Measurements from ENCODE around the gene HOXC9. TPM values are rescaled to one million over a fixed set of nuclear protein-coding genes. Genes with fewer than 3 reads are reported as not detected.

The HOXC9 gene
- total RNA-seq, 1 experiment from 2014 or later, result not detected

DNA sequence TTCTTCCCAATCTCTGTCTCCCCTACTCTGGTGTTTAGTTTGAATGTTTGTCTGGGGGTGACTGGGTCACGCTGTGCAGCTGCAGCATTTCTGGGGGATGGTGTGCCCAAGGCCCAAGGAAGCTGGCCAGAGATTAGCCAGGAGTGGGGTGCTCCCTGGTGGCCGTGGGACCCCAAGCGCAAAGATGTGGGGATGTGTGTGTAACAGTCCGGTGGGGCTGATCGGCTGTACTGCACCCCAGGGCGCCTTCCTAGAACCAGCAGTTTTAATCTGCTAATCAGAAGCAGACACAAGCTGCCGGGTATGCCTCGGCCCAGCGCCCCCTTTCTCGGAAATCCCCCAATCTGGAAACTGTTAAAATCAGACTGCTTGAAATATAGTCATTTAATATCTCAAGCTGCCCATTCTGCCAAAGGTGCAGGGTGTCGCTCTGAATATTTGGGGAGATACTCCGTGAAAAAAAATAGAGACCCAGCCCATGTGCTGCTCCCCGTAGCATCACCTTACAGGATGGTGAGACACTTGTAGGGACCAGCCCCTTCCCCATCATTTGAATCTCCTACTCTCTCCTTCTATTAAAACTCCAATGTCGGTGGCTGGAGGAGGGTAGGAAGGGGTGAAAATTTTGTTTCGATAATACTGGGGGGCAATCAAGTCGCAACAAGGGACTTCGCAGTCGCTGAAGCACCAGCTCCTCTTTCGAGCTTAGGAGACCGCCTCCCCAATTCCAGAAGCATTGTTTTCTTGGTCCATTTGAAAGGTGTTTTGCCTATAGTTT lies 4.3 kb downstream of the HOXC9 start:
- H3K79me2 ChIP-seq (ENCODE audit: insufficient read depth, low read length), result no peaks in the 10 kb centered on the region
- H4K8ac ChIP-seq (replicated peaks; ENCODE audit: insufficient read length, low read depth, low read length), result no peak overlapping the region
- H2AK5ac ChIP-seq (ENCODE audit: insufficient read length, low read length), result no peak overlapping the region
- no peak for DNase-seq
- H3K56ac ChIP-seq (ENCODE audit: insufficient read length, low read depth, low read length), result no peak overlapping the region
- H3K9ac ChIP-seq (ENCODE audit: extremely low read depth, insufficient read length, low read length), result no peak overlapping the region
- no peak overlapping the region for H3K18ac ChIP-seq (ENCODE audit: insufficient read length, low read depth, low read length)
- H3K27ac ChIP-seq (ENCODE audit: insufficient read length, low read depth, low read length), result no peak overlapping the region
- no peak overlapping the region for H4K91ac ChIP-seq (ENCODE audit: insufficient read length, low read depth, low read length)
- H3K14ac ChIP-seq (ENCODE audit: insufficient read depth, low read length), result no peak overlapping the region
- H3K36me3 Mint-ChIP-seq (ENCODE audit: insufficient read depth in 1 of 3, low read depth in 3 of 3), result no peaks in the 10 kb centered on the region
- H3K4me1 Mint-ChIP-seq, result peaks cover 5 to 14% of the 10 kb centered on the region in 2 experiments
- no peak overlapping the region for H3K4me2 ChIP-seq (ENCODE audit: insufficient read depth, insufficient read length, low read length)
- H3K4me3 Mint-ChIP-seq, result no peak overlapping the region
- H3K4ac ChIP-seq (ENCODE audit: low read depth, low read length), result no peak overlapping the region
- H3K23me2 ChIP-seq (ENCODE audit: insufficient read length, low read depth, low read length, poor library complexity, severe bottlenecking), result no peaks in the 10 kb centered on the region
- H2BK20ac ChIP-seq (ENCODE audit: low read depth, low read length, poor library complexity, severe bottlenecking), result no peak overlapping the region
- peaks cover 100% of the 10 kb centered on the region for H3K27me3 Mint-ChIP-seq (ENCODE audit: low read depth)
- H3K9me3 ChIP-seq (ENCODE audit: control insufficient read depth, low read depth, low read length), result no peaks in the 10 kb centered on the region
- no peak overlapping the region for H3T11ph ChIP-seq (ENCODE audit: low read length)
- no CpG with 5 or more reads among the region's 20 CpGs for WGBS (ENCODE audit: extremely low coverage, insufficient read length, low lambda C conversion rate)
- no peaks in the 10 kb centered on the region for H3K4me1 ChIP-seq (ENCODE audit: insufficient read depth, low read length)
- no peaks in the 10 kb centered on the region for H3K79me1 ChIP-seq (ENCODE audit: insufficient read depth, low read depth, low read length, poor library complexity, severe bottlenecking)
- peaks cover 96% of the 10 kb centered on the region for H3K27me3 ChIP-seq (ENCODE audit: insufficient read depth, low read length)
- H4K5ac ChIP-seq (ENCODE audit: insufficient read length, low read depth, low read length), result no peak overlapping the region
- H2BK15ac ChIP-seq (ENCODE audit: low read depth, low read length), result no peak overlapping the region
- TF ChIP-seq, protein P1, sequence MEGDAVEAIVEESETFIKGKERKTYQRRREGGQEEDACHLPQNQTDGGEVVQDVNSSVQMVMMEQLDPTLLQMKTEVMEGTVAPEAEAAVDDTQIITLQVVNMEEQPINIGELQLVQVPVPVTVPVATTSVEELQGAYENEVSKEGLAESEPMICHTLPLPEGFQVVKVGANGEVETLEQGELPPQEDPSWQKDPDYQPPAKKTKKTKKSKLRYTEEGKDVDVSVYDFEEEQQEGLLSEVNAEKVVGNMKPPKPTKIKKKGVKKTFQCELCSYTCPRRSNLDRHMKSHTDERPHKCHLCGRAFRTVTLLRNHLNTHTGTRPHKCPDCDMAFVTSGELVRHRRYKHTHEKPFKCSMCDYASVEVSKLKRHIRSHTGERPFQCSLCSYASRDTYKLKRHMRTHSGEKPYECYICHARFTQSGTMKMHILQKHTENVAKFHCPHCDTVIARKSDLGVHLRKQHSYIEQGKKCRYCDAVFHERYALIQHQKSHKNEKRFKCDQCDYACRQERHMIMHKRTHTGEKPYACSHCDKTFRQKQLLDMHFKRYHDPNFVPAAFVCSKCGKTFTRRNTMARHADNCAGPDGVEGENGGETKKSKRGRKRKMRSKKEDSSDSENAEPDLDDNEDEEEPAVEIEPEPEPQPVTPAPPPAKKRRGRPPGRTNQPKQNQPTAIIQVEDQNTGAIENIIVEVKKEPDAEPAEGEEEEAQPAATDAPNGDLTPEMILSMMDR (conservative IDR thresholded peaks at IDR 0.05), result no peak
- no peak overlapping the region for H3K23ac ChIP-seq (ENCODE audit: insufficient read length, low read depth, low read length)
- peaks cover 4 to 6% of the 10 kb centered on the region in 2 experiments; a peak in 3 of 5 replicates for H3K9me3 Mint-ChIP-seq
- H2BK12ac ChIP-seq (ENCODE audit: insufficient read length, low read depth, low read length), result no peak overlapping the region
- no peak overlapping the region for H2BK120ac ChIP-seq (ENCODE audit: low read depth, low read length, poor library complexity, severe bottlenecking)
- no peaks in the 10 kb centered on the region for H4K20me1 ChIP-seq (ENCODE audit: control insufficient read depth, insufficient read depth, insufficient read length)
- H3K27ac Mint-ChIP-seq, result no peak overlapping the region
- no peak overlapping the region for H2BK5ac ChIP-seq (ENCODE audit: insufficient read length, low read length)
- H2AFZ ChIP-seq (ENCODE audit: low read length), result no peak overlapping the region
